ENCODE measurements around the gene KAT8. TPM values are rescaled to one million over a fixed set of nuclear protein-coding genes. Genes with fewer than 3 reads are reported as not detected.
A peak's percentile ranks its signal among the peaks of the same experiment; 100 is the strongest.

KAT8 gene
- total and polyA plus RNA-seq, 9 of the 15 experiments (the other 6 are each of a cell fraction or from before 2014, with no cell fraction given), result 10.0 to 98.5 (median 76.4) TPM

- TF ChIP-seq ZNF740 (CRISPR knock-in tag; IDR thresholded peaks at IDR 0.05) (no peak), ZNF740 (tag; IDR thresholded peaks at IDR 0.05) (no peak), FOXJ3 (CRISPR knock-in tag; IDR thresholded peaks at IDR 0.05) (no peak)
These were observed 35.8 kb upstream of the KAT8 start (continued) for GRCh38 chr16:31081428-31082351.

DNA sequence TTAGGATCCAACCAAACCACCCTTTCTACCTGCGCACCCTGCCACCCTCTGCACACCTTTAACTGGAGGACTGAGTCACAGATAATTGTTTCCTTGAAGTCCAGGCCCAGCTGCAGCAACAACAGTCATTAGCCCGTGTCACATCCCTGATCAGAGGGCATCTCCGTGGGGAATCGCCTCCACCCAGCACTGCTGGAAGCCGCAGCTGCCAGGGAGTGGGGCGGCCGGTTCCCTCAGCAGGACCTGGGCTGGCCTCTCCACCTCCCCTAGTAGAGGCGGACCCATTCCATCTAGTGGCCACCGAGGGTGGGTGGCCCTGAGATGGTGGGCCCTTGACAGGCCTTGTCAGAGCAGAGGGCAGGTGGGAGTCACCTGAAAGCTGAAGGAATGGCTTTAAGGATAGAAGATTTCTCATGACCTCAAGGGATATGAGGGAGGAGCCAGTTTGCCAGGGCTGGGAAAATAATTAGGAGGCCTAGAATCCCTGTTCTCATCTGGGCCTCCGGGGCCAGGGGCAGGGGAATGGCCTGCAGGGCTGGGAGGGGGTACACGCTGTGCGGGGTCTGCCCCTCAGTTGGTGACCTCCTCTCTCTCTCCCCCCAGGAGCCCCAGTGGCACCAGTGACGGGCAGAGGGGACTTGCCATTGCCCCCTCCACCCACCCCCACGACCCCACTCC, 35.0 kb upstream of the KAT8 start:
- intact Hi-C loops (cut with micrococcal nuclease), result no loop called here
- Histone ChIP-seq H3K79me2 (ENCODE audit: control insufficient read depth, insufficient read depth, low read length) (peaks cover 9% of the 10 kb centered on the region; the same call in 2 of the 3 replicates), H3K27me3 (ENCODE audit: control insufficient read depth in 2 of 2, insufficient read depth in 2 of 2, low read length in 2 of 2) (no peaks in the 10 kb centered on the region), H3K9ac (ENCODE audit: insufficient read depth in 1 of 2, low read depth in 2 of 2, low read length in 2 of 2) (peak overlapping the region in 1 of 2 experiments; percentile 37; a peak in 2 of 4 replicates), H3K4me3 (no peak overlapping the region), H2AFZ (ENCODE audit: low read depth, low read length) (no peak overlapping the region), H4K20me1 (replicated peaks; ENCODE audit: control insufficient read depth, insufficient read depth, low read length) (0 out of 2 replicates have a peak, but pooled peaks cover 5% of the 10 kb centered on the region), H3K9me1 (ENCODE audit: control insufficient read depth, insufficient read depth, low read length) (no peaks in the 10 kb centered on the region), H3K4me1 (replicated peaks in 1 of 2; ENCODE audit: control insufficient read depth in 2 of 2, insufficient read depth in 2 of 2, low read length in 2 of 2) (peaks cover 0 to 82% of the 10 kb centered on the region in 2 experiments; a peak in 3 of 5 replicates), H3K27ac (ENCODE audit: extremely low read depth, low read depth, low read length) (no peak overlapping the region), H3K9me3 (replicated peaks; ENCODE audit: control insufficient read depth, insufficient read depth, low read depth, low read length) (no peaks in the 10 kb centered on the region), H3K36me3 (ENCODE audit: control insufficient read depth, insufficient read depth, low read length) (peaks cover 72% of the 10 kb centered on the region), H3K4me2 (ENCODE audit: insufficient read depth, low read length) (no peak overlapping the region)
- peak; percentile 18; the same call in 1 of the 3 replicates for ATAC-seq
- ChIA-PET CTCF (ENCODE audit: low intra/inter-chr PET ratio) (no interaction called here), POLR2A (interaction anchor here (0.8 to 1.0 kb wide), 2 partner anchors 9 to 18 kb away, joined by 3 read pairs; partner anchors contain the start of gene ZNF668)
- no TSS peak for BruUV-seq (replicated peaks)
- WGBS (ENCODE audit: insufficient coverage, low coverage, missing lambda C conversion rate), result 82% methylated on average over 10 of the region's 14 CpGs
- in situ Hi-C loops (cut with MboI), result no loop called here
- DNase-seq (ENCODE audit: extremely low read depth in 1 of 4, low spot score in 3 of 4), result no peak
- FAIRE-seq, result no peak
- no peak for TF ChIP-seq ZC3H4 (CRISPR knock-in tag; IDR thresholded peaks at IDR 0.05; ENCODE audit: borderline replicate concordance)
- TF ChIP-seq, protein P1, sequence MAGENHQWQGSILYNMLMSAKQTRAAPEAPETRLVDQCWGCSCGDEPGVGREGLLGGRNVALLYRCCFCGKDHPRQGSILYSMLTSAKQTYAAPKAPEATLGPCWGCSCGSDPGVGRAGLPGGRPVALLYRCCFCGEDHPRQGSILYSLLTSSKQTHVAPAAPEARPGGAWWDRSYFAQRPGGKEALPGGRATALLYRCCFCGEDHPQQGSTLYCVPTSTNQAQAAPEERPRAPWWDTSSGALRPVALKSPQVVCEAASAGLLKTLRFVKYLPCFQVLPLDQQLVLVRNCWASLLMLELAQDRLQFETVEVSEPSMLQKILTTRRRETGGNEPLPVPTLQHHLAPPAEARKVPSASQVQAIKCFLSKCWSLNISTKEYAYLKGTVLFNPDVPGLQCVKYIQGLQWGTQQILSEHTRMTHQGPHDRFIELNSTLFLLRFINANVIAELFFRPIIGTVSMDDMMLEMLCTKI (IDR thresholded peaks at IDR 0.05; ENCODE audit: partially characterized antibody), result no peak
- TF ChIP-seq ZNF124 (CRISPR knock-in tag; IDR thresholded peaks at IDR 0.05), result no peak
- no peak for TF ChIP-seq E4F1 (CRISPR knock-in tag; IDR thresholded peaks at IDR 0.05; ENCODE audit: borderline replicate concordance)
- no peak for TF ChIP-seq HES1 (IDR thresholded peaks at IDR 0.05; ENCODE audit: low read depth)
- TF ChIP-seq SRSF7 (optimal IDR thresholded peaks at IDR 0.05; ENCODE audit: low read depth, low read length), result no peak
- TF ChIP-seq CEBPB (tag; IDR thresholded peaks at IDR 0.05), result no peak
- TF ChIP-seq CBX2 (IDR thresholded peaks at IDR 0.05; ENCODE audit: insufficient read depth, low read length, poor library complexity, severe bottlenecking), result no peak
- TF ChIP-seq POLR2G (IDR thresholded peaks at IDR 0.05; ENCODE audit: low read depth, low read length), result peak; percentile 53
